Transverse colon (tissue), 4 donors: ENCODE measurements around the gene SH2D7. TPM values are rescaled to one million over a fixed set of nuclear protein-coding genes. Genes with fewer than 3 reads are reported as not detected.
A peak's percentile ranks its signal among the peaks of the same experiment; 100 is the strongest.

Experiments used
- DNase-seq: peaks from one replicate; pipeline ENCODE4 v3.0.0-alpha.2; 2019
- H3K27ac ChIP-seq, 4 donors: fragments of 200-600 bp; sonication (generic); 2 replicates each; pipeline ENCODE4 v1.5.1; 2016 to 2018; ENCODE audit warnings: inconsistent platforms in 4 of 4
- H3K27me3 ChIP-seq: fragments of 200-600 bp; sonication (generic); 2 replicates; pipeline ENCODE4 v1.5.1; 2017; ENCODE audit warnings: inconsistent platforms
- H3K36me3 ChIP-seq, 4 donors: fragments of 200-600 bp; sonication (generic); 2 replicates each; pipeline ENCODE4 v1.5.1; 2017 to 2019; ENCODE audit warnings: inconsistent platforms in 4 of 4
- H3K4me1 ChIP-seq, 4 donors: fragments of 200-600 bp; sonication (generic); 2 replicates each; pipeline ENCODE4 v1.5.1; 2017 to 2020; ENCODE audit warnings: inconsistent platforms in 4 of 4
- H3K4me3 ChIP-seq, 4 donors: fragments of 200-600 bp; sonication (generic); 1 replicate in 1 of 4; 2 replicates in 3 of 4; pipeline versions ENCODE4 v1.5.1 to v1.6.1; 2017 to 2019; ENCODE audit warnings: inconsistent platforms in 4 of 4
- H3K9me3 ChIP-seq, 2 donors: fragments of 200-600 bp; sonication (generic); 2 replicates each; pipeline ENCODE4 v1.5.1; 2017 to 2019; ENCODE audit warnings: inconsistent platforms in 2 of 2
- EP300 ChIP-seq: sonication (generic); formaldehyde crosslinking; IDR thresholded peaks from one replicate; pipeline ENCODE4 v1.6.1; 2017; ENCODE audit warnings: antibody characterized with exemption, low read depth
- POLR2A ChIP-seq: fragments of 450-650 bp; IDR thresholded peaks from one replicate; pipeline ENCODE4 v1.6.1; 2016; ENCODE audit warnings: antibody characterized with exemption, mild to moderate bottlenecking, moderate library complexity
- POLR2AphosphoS5 ChIP-seq, 3 donors: sonication (generic); formaldehyde crosslinking; IDR thresholded peaks; one replicate each; pipeline ENCODE4 v1.6.1; 2016; ENCODE audit warnings: antibody characterized with exemption in 3 of 3
- WGBS, 2 donors: methylation state at CpG; one replicate each; pipeline ENCODE4 v1.1.5; 2018; ENCODE audit warnings: low coverage in 1 of 2; 5-methylcytosine and 5-hydroxymethylcytosine counted together
- in situ Hi-C, 4 donors: fragments of 200-750 bp; cut with MboI; loops; one replicate each; pipeline versions ENCODE4 v1.15.0 to v1.15.1; 2017; ENCODE audit warnings: low sequenced_read_pairs in 3 of 4, low pct_ligation_motif_present in 1 of 4, low pct_unique_long_range_greater_than_20kb in 1 of 4
- intact Hi-C: fragments of 100-400 bp; cut with DNase I; formaldehyde crosslinking; loops from one replicate; pipeline ENCODE4 v1.15.1; 2023; ENCODE audit warnings: low total_unique reads
- total RNA-seq, 4 donors: library from RNA; depleted of rRNA; stranded (reverse); fragments of >200 nt; gene quantifications; one replicate each; pipeline ENCODE4 v1.1.0, GENCODE V29; 2016
- TF ChIP-seq, protein P1 (sequence below), 5 experiments: fragments of 200-600 bp in 3 of 5; fragments of 450-650 bp in 2 of 5; sonication (generic) in 3 of 5; IDR thresholded peaks; 1 replicate in 2 of 5; 2 replicates in 3 of 5; pipeline ENCODE4 v1.5.1; 2016 to 2017; ENCODE audit warnings: antibody characterized with exemption in 5 of 5, inconsistent platforms in 3 of 5, mild to moderate bottlenecking in 2 of 5, moderate library complexity in 1 of 5

Gene SH2D7
- total RNA-seq, 4 donors from 2014 or later: 6.0 to 9.7 (median 9.3) TPM; not detected in 1

DNA sequence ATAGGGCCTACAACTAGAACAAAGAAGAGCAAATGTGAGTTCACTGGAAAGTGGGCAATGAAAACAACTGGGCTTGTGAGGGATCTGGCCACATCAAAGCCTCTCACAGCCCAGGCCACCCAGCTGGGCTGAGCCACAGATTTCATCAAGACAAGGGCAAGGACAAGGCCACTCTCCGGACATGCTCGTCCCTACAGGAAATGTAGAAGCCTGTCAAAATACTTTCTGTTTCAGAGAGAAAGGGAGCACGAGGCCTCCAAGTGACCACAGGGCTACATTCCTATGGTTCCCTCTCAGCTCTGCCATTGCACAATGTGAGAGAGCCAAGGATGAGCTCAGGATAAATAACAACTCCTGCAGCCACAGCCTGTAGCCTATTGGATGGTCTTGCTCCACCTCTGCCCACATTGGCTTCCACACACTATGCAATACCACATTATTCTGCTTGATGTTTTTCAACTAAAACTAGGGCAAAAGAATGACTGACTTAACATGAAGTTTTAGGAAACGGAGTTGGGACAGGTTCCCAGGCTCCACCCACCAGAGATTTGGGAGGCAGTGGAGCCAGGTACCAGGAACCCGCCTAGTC, 27.0 kb upstream of the SH2D7 start:
- DNase-seq: peak; percentile 66
- in situ Hi-C loops (no loop called here), intact Hi-C loops (no loop called here)
- TF ChIP-seq POLR2AphosphoS5 (IDR thresholded peaks at IDR 0.05): peak; percentile 55 to 78 (median 60)
- TF ChIP-seq, protein P1, sequence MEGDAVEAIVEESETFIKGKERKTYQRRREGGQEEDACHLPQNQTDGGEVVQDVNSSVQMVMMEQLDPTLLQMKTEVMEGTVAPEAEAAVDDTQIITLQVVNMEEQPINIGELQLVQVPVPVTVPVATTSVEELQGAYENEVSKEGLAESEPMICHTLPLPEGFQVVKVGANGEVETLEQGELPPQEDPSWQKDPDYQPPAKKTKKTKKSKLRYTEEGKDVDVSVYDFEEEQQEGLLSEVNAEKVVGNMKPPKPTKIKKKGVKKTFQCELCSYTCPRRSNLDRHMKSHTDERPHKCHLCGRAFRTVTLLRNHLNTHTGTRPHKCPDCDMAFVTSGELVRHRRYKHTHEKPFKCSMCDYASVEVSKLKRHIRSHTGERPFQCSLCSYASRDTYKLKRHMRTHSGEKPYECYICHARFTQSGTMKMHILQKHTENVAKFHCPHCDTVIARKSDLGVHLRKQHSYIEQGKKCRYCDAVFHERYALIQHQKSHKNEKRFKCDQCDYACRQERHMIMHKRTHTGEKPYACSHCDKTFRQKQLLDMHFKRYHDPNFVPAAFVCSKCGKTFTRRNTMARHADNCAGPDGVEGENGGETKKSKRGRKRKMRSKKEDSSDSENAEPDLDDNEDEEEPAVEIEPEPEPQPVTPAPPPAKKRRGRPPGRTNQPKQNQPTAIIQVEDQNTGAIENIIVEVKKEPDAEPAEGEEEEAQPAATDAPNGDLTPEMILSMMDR (IDR thresholded peaks at IDR 0.05): no peak
- Histone ChIP-seq H3K27ac (peak overlapping the region; percentile 87 to 98 (median 96)), H3K36me3 (no peaks in the 10 kb centered on the region), H3K4me1 (peaks cover 59 to 97% (median 89%) of the 10 kb centered on the region in 4 donors), H3K4me3 (no peak overlapping the region), H3K9me3 (no peaks in the 10 kb centered on the region), H3K27me3 (no peaks in the 10 kb centered on the region)
- 25 to 59% methylated on average over 2 to 5 of the region's 5 CpGs for WGBS, 2 donors

DNA sequence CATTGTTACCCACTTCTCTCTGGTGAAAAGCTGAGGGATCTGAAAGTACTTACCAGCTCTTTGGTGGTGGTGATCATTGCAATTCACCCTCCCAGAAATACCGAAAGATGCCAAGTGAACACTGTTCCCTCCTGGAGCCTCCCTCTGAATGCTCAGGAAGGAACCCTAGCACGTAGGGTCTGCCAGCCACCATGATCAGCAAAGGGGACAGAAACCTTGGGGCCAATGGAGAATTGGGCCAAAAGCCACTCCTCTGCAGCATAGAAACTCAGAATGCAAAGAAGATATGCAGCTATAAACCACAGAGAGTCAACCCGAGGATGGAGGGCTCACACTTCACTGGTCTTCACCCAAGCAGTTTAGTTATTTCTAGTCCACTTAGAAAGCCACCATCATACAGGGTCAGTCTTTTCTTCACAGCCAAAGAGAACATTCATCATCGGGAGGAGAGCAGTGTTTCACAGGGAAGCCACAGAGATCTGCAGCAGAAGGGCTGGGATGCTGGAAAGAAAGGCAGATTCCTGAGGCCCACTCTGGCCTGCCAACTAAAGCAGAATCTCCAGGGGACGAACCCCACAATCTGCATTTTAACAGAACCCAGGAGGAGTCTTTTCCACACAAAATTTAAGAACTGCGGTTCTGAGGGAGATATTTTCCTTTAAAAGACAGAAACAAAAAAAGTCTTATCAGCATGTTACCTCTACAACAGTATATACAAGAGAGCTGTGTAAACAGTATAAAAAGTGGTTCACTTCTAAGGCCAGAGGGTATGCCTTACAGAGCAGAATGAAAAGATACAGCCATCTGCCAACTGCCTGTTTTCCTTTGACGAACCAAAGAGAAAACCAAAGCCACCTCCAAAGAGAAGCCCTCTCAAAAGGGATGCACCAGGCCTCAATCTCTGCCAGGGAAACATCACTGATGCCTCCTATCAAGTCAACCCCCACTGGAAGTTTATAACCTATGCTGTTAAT, 26.1 kb upstream of the SH2D7 start:
- TF ChIP-seq POLR2AphosphoS5 (IDR thresholded peaks at IDR 0.05): no peak
- TF ChIP-seq POLR2A: no peak
- no peak for TF ChIP-seq EP300
- TF ChIP-seq, protein P1 (IDR thresholded peaks at IDR 0.05): no peak
- DNase-seq: no peak
- peak overlapping the region; percentile 87 to 98 (median 96) for H3K27ac ChIP-seq
- intact Hi-C loops (no loop called here), in situ Hi-C loops (no loop called here)
- no peak overlapping the region for H3K4me3 ChIP-seq
- peaks cover 59 to 100% (median 91%) of the 10 kb centered on the region in 4 donors for H3K4me1 ChIP-seq
- H3K36me3 ChIP-seq: no peaks in the 10 kb centered on the region
- H3K27me3 ChIP-seq: no peaks in the 10 kb centered on the region
- 30 to 45% methylated on average over 4 to 7 of the region's 7 CpGs for WGBS, 2 donors
- H3K9me3 ChIP-seq: no peaks in the 10 kb centered on the region

DNA sequence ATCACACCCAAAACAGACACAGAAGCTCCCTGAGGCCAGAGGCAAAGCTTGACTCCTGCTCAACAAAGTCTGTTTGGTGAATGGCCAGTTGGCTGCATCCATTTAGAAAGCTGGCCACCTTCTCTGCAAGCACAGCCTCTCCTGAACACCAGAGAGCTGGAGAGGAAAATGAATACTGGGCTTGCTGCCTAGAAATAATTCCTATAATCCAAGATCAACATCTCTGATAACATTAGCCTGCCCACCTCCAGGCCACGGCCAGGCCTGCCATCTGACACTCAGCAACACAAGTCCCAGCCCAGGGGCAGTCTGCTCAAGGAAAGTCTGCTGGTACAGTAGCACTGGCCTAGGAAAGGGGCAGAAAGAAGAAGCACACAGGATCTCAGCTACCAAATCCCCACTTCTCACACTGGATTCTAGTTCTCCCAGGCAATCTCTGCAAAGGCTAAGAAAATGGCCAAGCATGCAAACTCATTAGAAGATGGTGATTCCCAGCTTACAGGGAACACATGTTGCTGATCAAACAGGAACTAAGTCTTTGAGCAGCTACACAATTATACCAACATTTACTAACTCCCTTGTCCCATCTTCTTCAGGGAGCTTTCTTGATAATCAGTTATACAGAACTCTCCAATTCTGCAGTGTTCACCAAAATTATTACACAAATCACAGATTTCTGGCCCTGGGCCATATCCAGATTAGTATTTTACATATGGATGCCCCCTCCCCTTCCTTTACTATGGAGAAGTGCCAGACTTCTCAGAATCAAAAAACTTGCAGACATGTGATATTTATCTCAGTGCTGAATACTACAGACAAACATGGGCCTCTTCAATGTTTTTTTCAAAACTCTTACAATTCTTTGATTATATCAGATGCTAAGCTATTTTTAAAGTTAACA, 24.8 kb upstream of the SH2D7 start:
- intact Hi-C loops (no loop called here), in situ Hi-C loops (no loop called here)
- Histone ChIP-seq H3K27ac (peak overlapping the region; percentile 87 to 98 (median 96)), H3K9me3 (no peaks in the 10 kb centered on the region), H3K36me3 (no peaks in the 10 kb centered on the region), H3K27me3 (no peaks in the 10 kb centered on the region), H3K4me1 (peaks cover 72 to 100% (median 95%) of the 10 kb centered on the region in 4 donors), H3K4me3 (no peak overlapping the region)
- TF ChIP-seq POLR2AphosphoS5 (IDR thresholded peaks at IDR 0.05): no peak
- TF ChIP-seq, protein P1 (IDR thresholded peaks at IDR 0.05): no peak
- no peak for TF ChIP-seq POLR2A
- no peak for TF ChIP-seq EP300
- WGBS, 2 donors: 43% methylated on average over 1 of the region's 1 CpG; no CpG with 5 or more reads in 1 of the 2 donors
- DNase-seq: no peak
